Measurements from ENCODE around the gene REXO1.
"Not testable (repeated sequence)": the region's sequence is repeated elsewhere in the genome, so short reads cannot be mapped to it uniquely, and the experiment has no call there.

REXO1 gene

DNA sequence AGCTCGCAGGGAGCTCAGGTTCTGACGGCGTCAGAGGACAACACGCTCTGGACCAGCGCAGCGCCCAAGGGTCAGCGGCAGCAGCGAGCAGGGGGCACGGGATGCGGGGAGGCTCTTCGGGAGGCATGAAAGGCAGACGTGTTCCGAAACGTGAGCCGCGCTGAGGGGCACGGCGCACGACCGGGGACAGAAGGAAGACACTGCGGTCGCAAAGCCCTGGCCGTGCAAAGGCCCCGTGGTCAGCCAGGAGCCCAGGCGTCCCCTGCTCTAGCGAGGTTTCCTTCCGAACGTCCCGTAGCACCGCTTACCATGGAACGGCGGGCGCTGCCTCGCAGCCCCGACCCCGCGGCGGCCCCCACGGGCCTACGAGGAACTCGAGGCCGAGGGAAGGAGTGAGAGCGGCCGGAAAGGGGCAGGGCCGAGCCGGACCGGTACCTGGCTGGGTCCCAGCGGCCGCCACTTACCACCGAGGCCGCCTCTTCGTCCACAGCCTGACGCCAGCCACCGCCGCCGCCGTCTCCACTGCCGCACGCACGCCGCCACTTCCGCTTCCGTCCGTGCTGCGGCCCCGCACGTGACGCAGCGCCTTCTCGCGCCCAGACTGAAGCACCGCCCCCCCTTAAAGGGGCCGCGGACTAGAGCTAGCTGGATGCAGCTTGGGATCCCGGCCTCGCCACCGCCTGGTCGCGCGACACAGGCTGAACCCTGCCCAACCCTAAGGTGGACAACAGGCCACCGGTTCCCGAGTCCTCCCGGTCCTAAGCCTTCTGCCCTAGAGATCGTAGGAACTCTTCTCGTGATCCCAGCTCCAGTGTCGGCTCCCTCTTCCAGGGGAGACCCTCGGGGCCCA lies 27.6 kb upstream of the REXO1 start:
- DNase-seq (ENCODE audit: low spot score): peak; percentile 97

DNA sequence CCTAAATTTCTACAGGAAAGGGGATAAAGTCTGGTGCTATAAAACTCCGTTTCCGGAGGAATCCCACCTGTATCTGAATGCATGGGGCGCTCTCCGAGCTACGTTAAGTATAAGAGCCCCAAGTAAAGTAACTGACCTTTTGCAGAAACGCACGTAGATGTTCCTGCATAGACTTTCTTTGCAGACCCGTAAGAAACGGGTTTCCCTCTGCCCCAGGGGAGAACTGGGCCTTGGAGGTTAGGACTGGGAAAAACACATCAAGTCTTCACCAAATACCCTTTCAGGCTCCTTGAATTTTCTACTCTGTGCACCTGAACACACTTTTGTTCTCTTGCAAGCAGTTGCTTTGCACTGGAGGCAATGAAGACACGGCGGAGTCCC lies 27.0 kb upstream of the REXO1 start:
- DNase-seq (ENCODE audit: low spot score): not testable (repeated sequence)

GRCh38 chr19:1874554-1875185 lies 26.4 kb upstream of the REXO1 start:
- DNase-seq (ENCODE audit: low spot score): no peak

DNA sequence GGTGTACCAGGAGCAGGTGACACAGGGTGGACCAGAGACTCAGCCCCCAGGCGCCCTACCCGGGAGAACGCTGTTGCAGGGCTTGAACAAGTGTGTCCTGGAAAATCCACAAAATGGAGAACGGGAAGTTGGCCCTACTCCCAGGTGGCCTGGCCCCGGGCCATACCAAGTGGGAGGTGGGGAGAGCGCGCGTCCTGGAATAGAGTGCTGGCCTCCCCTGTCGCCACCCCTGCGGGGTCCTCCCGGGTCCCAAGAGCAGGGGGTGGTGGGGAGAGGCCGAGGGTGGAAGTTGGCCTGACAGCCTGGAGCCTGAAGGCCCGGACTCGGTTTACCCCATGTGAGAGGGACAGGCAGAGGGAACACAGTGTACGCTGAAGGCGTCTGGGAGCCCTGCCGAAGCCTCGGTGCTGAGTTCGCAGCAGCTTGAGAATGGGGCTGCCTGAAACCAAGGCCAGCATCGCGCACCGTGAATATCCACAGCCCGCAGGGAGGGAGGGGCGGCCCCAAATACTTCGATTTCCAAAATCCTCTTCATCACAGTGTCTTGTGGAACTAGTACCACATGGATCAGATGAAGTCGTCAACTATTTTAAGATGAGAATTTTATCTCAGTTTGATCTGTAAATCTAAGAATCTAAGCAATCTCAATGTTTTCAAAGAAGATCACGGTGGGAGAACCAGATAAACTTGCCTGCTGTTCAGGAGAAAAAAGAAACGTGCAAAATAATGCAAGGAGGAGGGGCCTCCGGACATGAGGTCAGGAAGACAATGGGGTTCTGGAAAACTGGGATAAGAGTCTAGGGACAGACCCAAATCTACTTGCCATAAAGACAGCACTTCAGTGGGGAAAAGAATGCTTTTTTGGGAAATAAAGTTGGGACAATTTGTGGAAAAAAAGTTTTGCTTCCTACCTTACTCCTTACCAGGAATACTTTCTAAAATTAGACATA lies 25.5 kb upstream of the REXO1 start:
- DNase-seq (ENCODE audit: low spot score): peak; percentile 62

DNA sequence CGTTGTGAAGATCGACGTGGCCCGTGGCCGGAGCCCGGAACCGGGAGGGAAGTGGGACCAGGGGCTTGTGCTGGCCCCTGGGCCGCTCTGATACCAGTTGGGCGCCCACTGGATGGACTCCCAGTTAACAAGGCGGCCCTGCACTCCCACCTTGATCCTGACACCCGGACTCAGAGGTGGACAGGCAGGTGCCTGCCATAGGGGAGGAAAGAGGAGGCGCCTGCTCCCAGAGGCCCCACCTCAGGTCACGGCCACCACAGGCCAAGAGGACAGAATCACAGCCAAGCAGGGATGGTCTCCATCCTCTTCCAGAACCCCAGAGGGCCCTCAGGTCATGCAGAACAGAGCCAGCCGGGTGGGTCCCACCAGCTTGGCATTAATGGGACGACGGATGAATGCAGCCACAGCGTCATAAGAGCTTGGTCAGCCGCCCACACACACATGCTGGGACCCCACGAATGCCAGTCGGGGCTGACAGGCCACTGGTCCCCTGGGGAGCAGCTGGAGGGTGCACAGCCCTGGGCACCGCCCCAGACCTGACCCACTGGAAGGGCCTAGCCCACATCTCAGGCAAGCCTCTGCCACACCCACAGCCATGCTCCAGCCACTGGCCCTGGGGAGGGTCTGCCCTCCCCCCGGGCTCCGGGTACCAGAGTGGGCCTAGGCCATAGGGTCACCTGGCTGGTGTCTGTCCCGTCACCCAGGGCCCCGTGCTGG lies 24.7 kb upstream of the REXO1 start:
- no peak for DNase-seq (ENCODE audit: low spot score)

DNA sequence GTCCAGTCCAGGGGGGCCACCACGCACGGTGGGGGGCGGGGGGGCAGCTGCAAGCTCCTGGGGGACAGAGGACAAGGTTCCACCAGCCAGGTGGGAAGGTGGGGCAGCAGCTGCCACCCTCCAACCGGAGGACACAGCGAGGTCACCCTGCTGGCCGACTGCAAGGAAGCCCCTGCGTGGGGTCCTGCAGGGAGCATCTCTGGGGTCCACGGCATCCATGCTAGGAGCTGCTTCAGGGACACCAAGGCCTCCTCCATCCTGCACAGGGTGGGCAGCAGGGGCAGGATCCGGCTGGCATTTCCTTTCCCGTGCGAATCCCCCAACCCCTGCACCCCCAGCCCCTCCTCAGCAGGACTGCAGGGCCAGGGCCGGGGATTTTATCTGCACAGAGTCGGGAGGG lies 23.3 kb upstream of the REXO1 start:
- no peak for DNase-seq (ENCODE audit: low spot score)

GRCh38 chr19:1871140-1871597 lies 22.9 kb upstream of the REXO1 start:
- no peak for DNase-seq (ENCODE audit: low spot score)

DNA sequence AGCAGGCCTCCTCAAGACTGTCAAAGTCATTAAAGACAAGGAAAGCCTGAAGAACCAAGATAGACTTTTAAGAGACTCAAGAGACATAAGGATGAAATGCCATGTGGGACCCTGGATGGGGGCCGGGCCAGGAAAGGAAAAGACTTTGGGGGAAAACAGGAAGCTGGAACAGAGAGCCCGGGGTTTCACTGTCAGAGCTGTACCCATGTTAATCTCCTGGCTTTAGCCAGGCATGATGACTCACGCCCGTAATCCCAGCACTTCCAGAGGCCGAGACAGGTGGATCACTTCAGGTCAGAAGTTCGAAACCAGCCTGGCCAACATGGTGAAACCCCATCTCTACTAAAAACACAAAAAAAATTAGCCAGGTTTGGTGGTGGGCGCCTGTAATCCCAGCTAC lies 20.7 kb upstream of the REXO1 start:
- DNase-seq (ENCODE audit: low spot score): no peak

GRCh38 chr19:1867349-1867724 lies 19.1 kb upstream of the REXO1 start:
- DNase-seq (ENCODE audit: low spot score): no peak

- DNase-seq (ENCODE audit: low spot score): no peak
Measured at GRCh38 chr19:1866693-1867348, 18.5 kb upstream of the REXO1 start.

DNA sequence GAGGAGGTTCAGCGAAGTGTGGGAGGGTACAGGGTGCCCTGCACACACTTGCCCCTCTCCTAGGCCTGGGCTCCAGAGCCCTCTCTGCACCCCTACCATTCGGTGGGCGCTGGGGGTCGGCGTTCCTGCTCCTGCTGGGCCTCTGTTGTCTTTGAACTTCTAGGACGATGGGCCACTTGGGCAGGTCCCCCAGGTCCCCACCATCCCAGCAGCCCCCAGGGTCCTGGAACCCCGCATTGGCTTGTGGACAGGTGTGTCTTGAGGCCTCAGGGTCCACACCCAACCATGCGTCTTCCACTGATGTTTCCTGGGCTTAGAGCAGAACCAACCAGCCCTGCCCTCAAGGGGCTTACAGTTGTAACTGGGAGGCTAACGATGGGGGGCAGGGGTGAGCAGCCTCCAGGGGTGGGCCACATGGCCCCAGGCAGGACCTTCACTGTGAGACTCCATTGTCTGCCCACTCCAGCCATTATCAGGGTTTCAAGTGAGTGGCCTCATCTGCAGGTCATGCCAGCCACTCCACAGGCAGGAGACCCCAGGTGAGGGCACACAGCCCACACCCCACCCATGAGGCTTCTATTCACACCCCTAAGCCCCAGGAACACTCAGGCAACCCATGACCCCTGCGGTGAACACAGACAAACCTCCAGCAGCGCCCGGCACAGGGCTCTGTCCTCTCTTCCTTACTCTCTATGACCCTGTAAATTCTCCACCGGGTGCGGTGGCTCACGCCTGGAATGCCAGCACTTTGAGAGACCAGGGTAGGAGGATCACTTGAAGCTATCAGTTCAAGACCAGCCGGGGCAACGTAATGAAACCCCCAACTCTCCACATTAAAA lies 17.1 kb upstream of the REXO1 start:
- peak; percentile 13 for DNase-seq (ENCODE audit: low spot score)

DNA sequence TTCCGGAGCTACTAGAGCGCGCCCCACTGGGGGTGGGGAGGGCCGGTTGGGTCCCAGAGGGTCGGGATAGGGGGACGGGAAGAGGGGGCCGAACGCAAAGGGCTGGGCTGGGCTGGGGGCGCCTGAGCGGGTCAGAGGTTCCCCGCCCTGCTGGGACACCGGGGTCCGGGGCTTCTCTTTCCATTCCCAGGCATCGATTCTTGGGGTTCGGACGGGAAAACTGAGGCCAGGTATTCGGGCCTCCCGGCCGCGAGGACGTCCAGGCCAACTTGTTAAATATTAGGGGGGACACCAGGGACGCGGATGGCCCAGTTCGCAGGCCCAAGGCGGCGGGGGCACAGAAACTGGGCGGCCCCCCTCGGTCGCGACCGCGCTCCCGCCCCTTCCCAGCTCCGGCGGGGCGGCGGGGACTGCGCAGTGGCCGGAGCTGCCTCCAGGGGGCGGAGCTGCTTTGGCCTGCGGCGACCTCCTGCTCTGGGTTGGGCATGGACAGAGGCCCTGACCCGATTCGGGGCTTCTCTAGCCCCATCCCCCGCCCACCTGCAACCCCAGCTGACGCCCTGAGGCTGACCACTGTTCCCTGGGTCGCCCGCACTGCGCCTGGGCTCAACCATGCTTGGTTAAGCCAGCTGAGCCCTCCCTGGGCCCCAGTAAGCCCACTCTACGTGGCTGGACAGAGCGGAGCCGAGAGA lies 16.3 kb upstream of the REXO1 start:
- peak; percentile 72 for DNase-seq (ENCODE audit: low spot score)

DNA sequence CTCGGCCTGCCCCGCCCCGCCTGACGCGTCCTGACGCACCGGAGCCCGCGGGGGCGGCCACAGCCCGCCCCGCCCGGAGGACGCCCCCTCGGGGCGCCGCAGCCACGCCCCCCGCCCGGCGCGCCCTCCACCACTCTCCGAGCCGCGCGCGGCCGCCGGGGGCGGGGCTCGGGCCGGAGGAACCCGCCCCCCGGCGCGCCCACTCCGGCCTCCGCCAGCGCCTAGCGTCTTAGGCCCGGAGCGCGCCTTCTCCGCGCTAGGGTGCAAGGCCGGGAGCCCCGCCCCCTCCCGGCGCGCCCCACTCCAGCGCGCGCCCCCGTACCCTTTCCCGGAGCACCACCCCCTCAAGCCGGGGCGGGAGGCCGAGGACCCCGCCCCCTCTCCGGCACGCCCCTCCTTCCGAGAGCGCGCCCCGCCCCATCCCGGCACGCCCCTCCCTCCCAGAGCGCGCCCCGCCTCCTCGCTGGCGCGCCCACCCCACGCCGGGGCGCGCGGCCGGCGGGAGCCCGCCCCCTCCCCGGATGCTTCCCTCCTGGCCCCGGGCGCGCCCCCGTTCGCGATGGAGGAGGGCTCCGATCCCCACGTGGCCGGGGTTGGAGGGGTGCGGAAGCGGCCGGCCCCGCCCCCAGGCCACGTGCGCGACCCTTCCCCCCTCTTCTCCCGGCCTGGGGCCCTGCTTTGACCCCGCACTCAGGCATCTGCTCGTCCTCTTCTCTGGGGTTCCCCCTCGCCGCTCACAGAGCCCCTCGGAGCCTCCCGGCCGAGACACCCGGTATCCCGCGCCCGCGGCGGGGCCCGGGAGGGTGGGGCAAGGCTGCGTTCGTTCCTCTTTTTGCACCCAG lies 15.6 kb upstream of the REXO1 start:
- DNase-seq (ENCODE audit: low spot score): peak; percentile 90

- no peak for DNase-seq (ENCODE audit: low spot score)
Measured at GRCh38 chr19:1863328-1863637, 15.0 kb upstream of the REXO1 start, which contains the start of gene KLF16. TSS of gene KLF16 (minus strand) at chr19:1863579. CDS start at chr19:1863497, 82 bp downstream.

DNA sequence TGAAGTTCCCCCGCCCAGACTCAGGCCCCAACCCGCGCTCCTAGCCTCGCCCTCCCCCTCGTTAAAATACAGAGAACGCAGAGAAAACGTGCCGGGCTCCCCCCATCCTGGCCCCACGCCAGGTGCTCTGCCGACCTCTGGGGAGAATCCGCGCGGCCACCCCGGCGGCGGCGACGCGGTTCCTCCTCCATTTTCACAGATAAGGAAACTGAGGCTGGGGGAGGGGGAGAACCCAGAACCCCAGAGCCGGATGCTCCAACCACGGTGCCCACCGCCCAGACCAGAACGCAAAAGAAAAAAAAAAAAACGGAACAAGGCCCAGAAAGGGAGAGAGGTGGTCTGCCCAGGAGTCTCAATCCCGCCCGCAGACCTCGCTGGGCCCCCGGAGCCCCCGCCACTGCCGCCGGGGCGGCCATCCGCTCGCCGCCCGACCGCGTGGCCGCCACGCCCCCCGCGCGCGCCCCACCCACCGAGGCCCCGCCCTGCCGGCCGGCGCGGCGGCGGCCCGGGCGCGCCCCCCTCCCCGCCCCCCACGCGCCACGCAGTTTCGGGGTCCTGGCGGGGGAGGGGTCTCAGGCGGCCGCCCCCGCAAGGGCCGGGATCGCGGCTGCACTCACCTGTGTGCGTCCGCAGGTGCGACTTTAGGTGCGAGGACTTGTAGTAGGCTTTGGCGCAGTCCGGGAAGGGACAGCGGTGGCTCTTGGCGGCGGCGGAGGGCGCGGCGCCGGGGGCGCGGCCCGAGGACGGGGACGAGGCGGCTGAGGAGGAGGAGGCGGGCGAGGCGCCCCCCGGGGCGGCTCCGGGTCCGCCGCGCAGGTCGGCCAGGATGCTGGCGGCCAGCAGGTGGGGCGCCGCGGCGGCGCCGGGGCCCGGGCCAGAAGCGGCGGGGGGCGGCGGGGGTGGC lies 14.4 kb upstream of the REXO1 start:
- DNase-seq (ENCODE audit: low spot score): peak; percentile 26

DNA sequence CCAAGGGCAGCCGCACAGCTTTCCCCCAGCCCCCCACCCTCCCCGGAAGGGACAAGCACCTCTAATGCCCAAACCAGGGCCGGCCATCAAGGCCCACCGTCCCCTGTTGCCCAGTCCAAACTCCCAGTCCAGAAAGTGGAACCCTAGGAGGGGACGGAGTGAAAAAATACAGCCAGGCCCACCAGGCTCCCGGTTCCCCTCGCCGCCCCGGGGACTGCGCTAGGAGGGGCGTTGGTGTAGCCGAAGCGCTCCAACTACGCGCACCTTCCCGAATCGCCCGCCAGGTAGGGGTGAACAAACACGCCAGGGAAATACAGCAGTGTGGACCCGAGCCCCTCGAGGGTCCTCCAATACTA lies 13.8 kb upstream of the REXO1 start:
- peak; percentile 12 for DNase-seq (ENCODE audit: low spot score)

DNA sequence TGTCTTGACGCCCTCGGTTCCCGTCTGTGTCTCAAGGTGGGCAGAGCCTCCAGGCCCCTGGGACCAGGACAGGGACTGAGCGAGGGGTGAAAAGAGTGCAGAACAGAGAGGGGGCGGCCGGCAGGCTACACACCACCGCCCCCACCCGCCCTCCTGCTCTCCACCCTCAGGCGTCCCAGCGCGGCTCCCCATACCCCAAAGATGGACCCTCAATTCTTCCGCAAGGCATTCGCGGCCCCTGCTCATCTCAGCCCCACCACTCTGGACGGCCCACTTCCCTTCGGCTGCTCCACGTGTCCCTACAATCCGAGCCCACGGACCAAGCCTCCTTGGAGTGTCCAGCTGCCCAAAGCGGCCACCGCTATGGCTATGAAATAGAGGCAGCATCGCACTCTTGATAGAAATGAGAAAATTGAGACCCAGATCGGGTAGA lies 13.3 kb upstream of the REXO1 start:
- peak; percentile 33 for DNase-seq (ENCODE audit: low spot score)

Data from Ammon's horn (tissue), 1 donor.